Trophoblast cell (in vitro differentiated cells and primary cell): ENCODE data around the gene MCM3AP.
A peak's percentile ranks its signal among the peaks of the same experiment; 100 is the strongest.

Source experiments
- DNase-seq, 2 donors: peaks; one replicate each; pipeline ENCODE4 v3.0.0-alpha.2; 2016
- H2AFZ ChIP-seq: 2 replicates; pipeline ENCODE4 v1.6.1; 2013; ENCODE audit warnings: low read length, moderate library complexity, mild to moderate bottlenecking; ENCODE audit not compliant: insufficient read depth, poor library complexity
- H2AK5ac ChIP-seq: 2 replicates; pipeline ENCODE4 v1.6.1; 2013; ENCODE audit warnings: mild to moderate bottlenecking, low read length
- H2BK120ac ChIP-seq: 2 replicates; pipeline ENCODE4 v1.6.1; 2013; ENCODE audit warnings: low read length, mild to moderate bottlenecking, moderate library complexity; ENCODE audit not compliant: insufficient read depth, poor library complexity
- H2BK12ac ChIP-seq: 2 replicates; pipeline ENCODE4 v1.6.1; 2013; ENCODE audit warnings: mild to moderate bottlenecking, low read length, moderate library complexity
- H2BK5ac ChIP-seq: 2 replicates; pipeline ENCODE4 v1.6.1; 2013; ENCODE audit warnings: low read length, low read depth, moderate library complexity, mild to moderate bottlenecking; ENCODE audit not compliant: poor library complexity
- H3K14ac ChIP-seq: 2 replicates; pipeline ENCODE4 v1.6.1; 2013; ENCODE audit warnings: mild to moderate bottlenecking, low read length
- H3K18ac ChIP-seq: 2 replicates; pipeline ENCODE4 v1.6.1; 2013; ENCODE audit warnings: mild to moderate bottlenecking, low read length
- H3K23ac ChIP-seq: 2 replicates; pipeline ENCODE4 v1.6.1; 2013; ENCODE audit warnings: low read length
- H3K27ac ChIP-seq: 2 replicates; pipeline ENCODE4 v1.5.1; 2013; ENCODE audit warnings: low read depth, mild to moderate bottlenecking, inconsistent platforms, low read length, moderate library complexity
- H3K27me3 ChIP-seq: 2 replicates; pipeline ENCODE4 v1.6.1; 2013; ENCODE audit warnings: inconsistent platforms, mild to moderate bottlenecking, low read length, moderate library complexity; ENCODE audit not compliant: insufficient read depth
- H3K36me3 ChIP-seq, 2 experiments: 1 replicate in 1 of 2; 2 replicates in 1 of 2; pipeline ENCODE4 v1.6.1; 2013; ENCODE audit warnings: low read length in 2 of 2, mild to moderate bottlenecking in 2 of 2, moderate library complexity in 1 of 2; ENCODE audit not compliant: insufficient read depth in 2 of 2, control insufficient read depth in 1 of 2
- H3K4ac ChIP-seq: 2 replicates; pipeline ENCODE4 v1.6.1; 2013; ENCODE audit warnings: low read depth, mild to moderate bottlenecking, low read length, moderate library complexity
- H3K4me1 ChIP-seq, 2 experiments: 1 replicate in 1 of 2; 2 replicates in 1 of 2; pipeline ENCODE4 v1.6.1; 2013; ENCODE audit warnings: low read length in 2 of 2, mild to moderate bottlenecking in 2 of 2, moderate library complexity in 1 of 2; ENCODE audit not compliant: insufficient read depth in 2 of 2, control insufficient read depth in 1 of 2
- H3K4me2 ChIP-seq: 2 replicates; pipeline ENCODE4 v1.6.1; 2013; ENCODE audit warnings: inconsistent platforms, mild to moderate bottlenecking, low read length, moderate library complexity
- H3K4me3 ChIP-seq: 2 replicates; pipeline ENCODE4 v1.5.1; 2013; ENCODE audit warnings: mild to moderate bottlenecking, low read depth, low read length, inconsistent platforms
- H3K79me1 ChIP-seq: one replicate; pipeline ENCODE4 v1.6.1; 2013; ENCODE audit warnings: low read length
- H3K79me2 ChIP-seq: 2 replicates; pipeline ENCODE4 v1.6.1; 2013; ENCODE audit warnings: low read length, mild to moderate bottlenecking; ENCODE audit not compliant: control insufficient read depth, insufficient read depth, poor library complexity
- H3K9ac ChIP-seq: 2 replicates; pipeline ENCODE4 v1.6.1; 2013; ENCODE audit warnings: mild to moderate bottlenecking, low read length
- H3K9me3 ChIP-seq: 2 replicates; pipeline ENCODE4 v1.6.1; 2013; ENCODE audit warnings: low read depth, mild to moderate bottlenecking, control low read depth, inconsistent platforms, low read length; ENCODE audit not compliant: insufficient read depth
- H4K12ac ChIP-seq: 2 replicates; pipeline ENCODE4 v1.6.1; 2013; ENCODE audit warnings: low read depth, mild to moderate bottlenecking, low read length, moderate library complexity
- H4K8ac ChIP-seq: 2 replicates; pipeline ENCODE4 v1.6.1; 2013; ENCODE audit warnings: low read depth, mild to moderate bottlenecking, low read length, moderate library complexity
- H4K91ac ChIP-seq: one replicate; pipeline ENCODE4 v1.6.1; 2013; ENCODE audit warnings: low read depth, mild to moderate bottlenecking, low read length, moderate library complexity
- WGBS: extraction: QIAGEN DNeasy Blood & Tissue Kit; methylation state at CpG from one replicate; pipeline ENCODE4 v1.1.7; 2013; ENCODE audit warnings: missing lambda C conversion rate; ENCODE audit not compliant: insufficient read length, insufficient coverage; ENCODE audit errors: extremely low coverage; 5-methylcytosine and 5-hydroxymethylcytosine counted together

Gene MCM3AP

GRCh38 chr21:46319186-46319585 is 33.8 kb upstream of the MCM3AP start:
- H3K4me3 ChIP-seq: no peak overlapping the region
- no peak overlapping the region for H2BK120ac ChIP-seq
- peaks cover 14% of the 10 kb centered on the region for H3K79me1 ChIP-seq
- no peak overlapping the region for H2AFZ ChIP-seq
- no peaks in the 10 kb centered on the region for H3K9me3 ChIP-seq
- H2BK12ac ChIP-seq: no peak overlapping the region
- H3K9ac ChIP-seq: no peak overlapping the region
- no peak overlapping the region for H3K18ac ChIP-seq
- no peak overlapping the region for H3K4me2 ChIP-seq
- no peak overlapping the region for H2AK5ac ChIP-seq
- H3K36me3 ChIP-seq: peaks cover 10 to 14% of the 10 kb centered on the region in 2 experiments
- no peak for DNase-seq
- H2BK5ac ChIP-seq: no peak overlapping the region
- no peak overlapping the region for H3K27ac ChIP-seq
- H4K12ac ChIP-seq: no peak overlapping the region
- H4K91ac ChIP-seq: no peak overlapping the region
- H3K4ac ChIP-seq: no peak overlapping the region
- no peak overlapping the region for H3K23ac ChIP-seq
- H3K14ac ChIP-seq: no peak overlapping the region
- no peaks in the 10 kb centered on the region for H3K27me3 ChIP-seq
- H4K8ac ChIP-seq: no peak overlapping the region
- no CpG with 5 or more reads among the region's 7 CpGs for WGBS
- H3K4me1 ChIP-seq: peaks cover 10 to 22% of the 10 kb centered on the region in 2 experiments
- peaks cover 19% of the 10 kb centered on the region for H3K79me2 ChIP-seq

GRCh38 chr21:46318464-46318845 is 33.0 kb upstream of the MCM3AP start:
- H3K4me2 ChIP-seq: no peak overlapping the region
- H2AFZ ChIP-seq: no peak overlapping the region
- H3K9me3 ChIP-seq: no peaks in the 10 kb centered on the region
- H2BK5ac ChIP-seq: no peak overlapping the region
- no peak overlapping the region for H3K18ac ChIP-seq
- no peak overlapping the region for H3K4ac ChIP-seq
- H3K36me3 ChIP-seq: peaks cover 13 to 16% of the 10 kb centered on the region in 2 experiments
- H3K9ac ChIP-seq: no peak overlapping the region
- H2AK5ac ChIP-seq: no peak overlapping the region
- H3K27ac ChIP-seq: no peak overlapping the region
- H3K4me3 ChIP-seq: no peak overlapping the region
- H3K27me3 ChIP-seq: no peaks in the 10 kb centered on the region
- peaks cover 15% of the 10 kb centered on the region for H3K79me2 ChIP-seq
- no peak overlapping the region for H2BK120ac ChIP-seq
- no peak overlapping the region for H3K23ac ChIP-seq
- peaks cover 10 to 22% of the 10 kb centered on the region in 2 experiments for H3K4me1 ChIP-seq
- peaks cover 10% of the 10 kb centered on the region for H3K79me1 ChIP-seq
- H3K14ac ChIP-seq: no peak overlapping the region
- no peak overlapping the region for H4K91ac ChIP-seq
- WGBS: no CpG with 5 or more reads among the region's 4 CpGs
- H2BK12ac ChIP-seq: no peak overlapping the region
- H4K12ac ChIP-seq: no peak overlapping the region
- no peak for DNase-seq
- no peak overlapping the region for H4K8ac ChIP-seq

GRCh38 chr21:46317710-46318463 is 32.5 kb upstream of the MCM3AP start:
- no peak overlapping the region for H3K9ac ChIP-seq
- no peak overlapping the region for H2BK12ac ChIP-seq
- peak in 1 of 2 donors; percentile 19 for DNase-seq
- H2AK5ac ChIP-seq: no peak overlapping the region
- no peak overlapping the region for H2BK5ac ChIP-seq
- no peak overlapping the region for H3K23ac ChIP-seq
- H3K14ac ChIP-seq: no peak overlapping the region
- no peak overlapping the region for H3K4me3 ChIP-seq
- peaks cover 10% of the 10 kb centered on the region for H3K79me2 ChIP-seq
- no peak overlapping the region for H4K12ac ChIP-seq
- H3K4me2 ChIP-seq: no peak overlapping the region
- H3K27ac ChIP-seq: no peak overlapping the region
- peaks cover 5% of the 10 kb centered on the region for H3K79me1 ChIP-seq
- H2AFZ ChIP-seq: no peak overlapping the region
- peaks cover 16 to 20% of the 10 kb centered on the region in 2 experiments for H3K36me3 ChIP-seq
- no peaks in the 10 kb centered on the region for H3K27me3 ChIP-seq
- H3K18ac ChIP-seq: no peak overlapping the region
- H3K9me3 ChIP-seq: no peaks in the 10 kb centered on the region
- peaks cover 10 to 22% of the 10 kb centered on the region in 2 experiments for H3K4me1 ChIP-seq
- no peak overlapping the region for H3K4ac ChIP-seq
- H2BK120ac ChIP-seq: no peak overlapping the region
- no peak overlapping the region for H4K8ac ChIP-seq
- H4K91ac ChIP-seq: no peak overlapping the region
- no CpG with 5 or more reads among the region's 20 CpGs for WGBS

GRCh38 chr21:46316708-46317324 is 31.4 kb upstream of the MCM3AP start:
- H3K27ac ChIP-seq: no peak overlapping the region
- H4K91ac ChIP-seq: no peak overlapping the region
- H2AFZ ChIP-seq: no peak overlapping the region
- H3K36me3 ChIP-seq: peaks cover 16 to 20% of the 10 kb centered on the region in 2 experiments
- peaks cover 10 to 15% of the 10 kb centered on the region in 2 experiments for H3K4me1 ChIP-seq
- H3K79me1 ChIP-seq: no peaks in the 10 kb centered on the region
- H4K12ac ChIP-seq: no peak overlapping the region
- no peak overlapping the region for H3K9ac ChIP-seq
- no peak overlapping the region for H2AK5ac ChIP-seq
- DNase-seq: no peak
- H3K9me3 ChIP-seq: no peaks in the 10 kb centered on the region
- no peak overlapping the region for H3K4me3 ChIP-seq
- no peak overlapping the region for H2BK5ac ChIP-seq
- no peak overlapping the region for H3K4me2 ChIP-seq
- H3K23ac ChIP-seq: no peak overlapping the region
- H3K27me3 ChIP-seq: no peaks in the 10 kb centered on the region
- no peak overlapping the region for H3K14ac ChIP-seq
- no CpG with 5 or more reads among the region's 14 CpGs for WGBS
- H4K8ac ChIP-seq: no peak overlapping the region
- peaks cover 1% of the 10 kb centered on the region for H3K79me2 ChIP-seq
- H2BK12ac ChIP-seq: no peak overlapping the region
- H2BK120ac ChIP-seq: no peak overlapping the region
- H3K4ac ChIP-seq: no peak overlapping the region
- no peak overlapping the region for H3K18ac ChIP-seq
